Panc1 (cell line): ENCODE data around the gene CATSPER2.
"Not testable (repeated sequence)": the region's sequence is repeated elsewhere in the genome, so short reads cannot be mapped to it uniquely, and the experiment has no call there.

ENCODE experiments used
- CTCF ChIP-seq: fragments of 450-650 bp; IDR thresholded peaks from 2 replicates; pipeline ENCODE4 v1.5.1; 2017; ENCODE audit warnings: mild to moderate bottlenecking
- REST ChIP-seq, 2 experiments: IDR thresholded peaks; 2 replicates each; pipeline ENCODE4 v1.6.1; 2011 to 2012; ENCODE audit warnings: low read depth in 2 of 2, control low read depth in 1 of 2, low read length in 1 of 2, mild to moderate bottlenecking in 1 of 2, moderate library complexity in 1 of 2; ENCODE audit not compliant: insufficient read depth in 1 of 2

- TF ChIP-seq CTCF; REST (IDR thresholded peaks at IDR 0.05; ENCODE audit: insufficient read depth in 1 of 2, low read depth in 2 of 2, low read length in 1 of 2): not testable (repeated sequence)
These were observed 55.8 kb downstream of the CATSPER2 start for GRCh38 chr15:43592841-43593240.
